ENCODE data around the gene HBS1L.

Gene HBS1L

DNA sequence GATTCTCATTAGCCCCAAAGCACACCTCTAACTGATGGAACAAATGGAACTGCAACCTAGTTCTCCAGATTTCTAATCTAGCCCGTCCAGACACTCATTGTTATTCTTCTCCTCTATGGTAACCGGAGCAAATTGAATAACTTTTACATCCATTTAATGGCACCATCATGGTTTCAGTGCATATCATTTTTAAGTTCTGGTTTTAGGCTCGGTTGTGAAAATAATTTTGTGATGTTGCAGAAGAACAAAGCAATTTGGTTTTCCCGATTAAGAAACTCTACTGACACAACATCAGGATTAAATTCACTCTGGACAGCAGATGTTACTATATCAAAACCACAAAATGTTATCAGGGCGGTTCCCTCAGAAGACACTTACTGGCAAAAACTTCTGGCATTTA, 42.5 kb upstream of the HBS1L start:
- H3K27ac ChIP-seq (replicated peaks): no peak overlapping the region
- no peak for DNase-seq (ENCODE audit: low read depth in 1 of 2, low spot score in 1 of 2)
- TF ChIP-seq, protein P1, sequence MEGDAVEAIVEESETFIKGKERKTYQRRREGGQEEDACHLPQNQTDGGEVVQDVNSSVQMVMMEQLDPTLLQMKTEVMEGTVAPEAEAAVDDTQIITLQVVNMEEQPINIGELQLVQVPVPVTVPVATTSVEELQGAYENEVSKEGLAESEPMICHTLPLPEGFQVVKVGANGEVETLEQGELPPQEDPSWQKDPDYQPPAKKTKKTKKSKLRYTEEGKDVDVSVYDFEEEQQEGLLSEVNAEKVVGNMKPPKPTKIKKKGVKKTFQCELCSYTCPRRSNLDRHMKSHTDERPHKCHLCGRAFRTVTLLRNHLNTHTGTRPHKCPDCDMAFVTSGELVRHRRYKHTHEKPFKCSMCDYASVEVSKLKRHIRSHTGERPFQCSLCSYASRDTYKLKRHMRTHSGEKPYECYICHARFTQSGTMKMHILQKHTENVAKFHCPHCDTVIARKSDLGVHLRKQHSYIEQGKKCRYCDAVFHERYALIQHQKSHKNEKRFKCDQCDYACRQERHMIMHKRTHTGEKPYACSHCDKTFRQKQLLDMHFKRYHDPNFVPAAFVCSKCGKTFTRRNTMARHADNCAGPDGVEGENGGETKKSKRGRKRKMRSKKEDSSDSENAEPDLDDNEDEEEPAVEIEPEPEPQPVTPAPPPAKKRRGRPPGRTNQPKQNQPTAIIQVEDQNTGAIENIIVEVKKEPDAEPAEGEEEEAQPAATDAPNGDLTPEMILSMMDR (IDR thresholded peaks at IDR 0.05; ENCODE audit: insufficient read depth, low read length): no peak
- TF ChIP-seq REST (IDR thresholded peaks at IDR 0.05; ENCODE audit: insufficient replicate concordance, low read depth): no peak
- TF ChIP-seq POLR2AphosphoS5 (IDR thresholded peaks at IDR 0.05; ENCODE audit: low read depth): no peak
- no peak overlapping the region for H3K4me3 ChIP-seq (replicated peaks; ENCODE audit: insufficient read depth, low read length)
- H3K27me3 ChIP-seq (ENCODE audit: insufficient read depth, poor library complexity, severe bottlenecking): no peaks in the 10 kb centered on the region

- H3K27ac ChIP-seq (replicated peaks): no peak overlapping the region
- no peak for DNase-seq (ENCODE audit: low read depth in 1 of 2, low spot score in 1 of 2)
- H3K4me3 ChIP-seq (replicated peaks; ENCODE audit: insufficient read depth, low read length): no peak overlapping the region
- H3K27me3 ChIP-seq (ENCODE audit: insufficient read depth, poor library complexity, severe bottlenecking): no peaks in the 10 kb centered on the region
- no peak for TF ChIP-seq POLR2AphosphoS5 (IDR thresholded peaks at IDR 0.05; ENCODE audit: low read depth)
- TF ChIP-seq REST (IDR thresholded peaks at IDR 0.05; ENCODE audit: insufficient replicate concordance, low read depth): no peak
- no peak for TF ChIP-seq GABPA (IDR thresholded peaks at IDR 0.05; ENCODE audit: low read depth)
- TF ChIP-seq, protein P1 (IDR thresholded peaks at IDR 0.05; ENCODE audit: insufficient read depth, low read length): no peak
- no peak for TF ChIP-seq SPI1 (IDR thresholded peaks at IDR 0.05; ENCODE audit: borderline replicate concordance, low read depth)
Observed at GRCh38 chr6:135096403-135097130, 41.9 kb upstream of the HBS1L start.

GRCh38 chr6:135095716-135096115, 41.1 kb upstream of the HBS1L start:
- no peaks in the 10 kb centered on the region for H3K27me3 ChIP-seq (ENCODE audit: insufficient read depth, poor library complexity, severe bottlenecking)
- H3K4me3 ChIP-seq (replicated peaks; ENCODE audit: insufficient read depth, low read length): no peak overlapping the region
- no peak for DNase-seq (ENCODE audit: low read depth in 1 of 2, low spot score in 1 of 2)
- TF ChIP-seq POLR2AphosphoS5 (IDR thresholded peaks at IDR 0.05; ENCODE audit: low read depth) (no peak), REST (IDR thresholded peaks at IDR 0.05; ENCODE audit: insufficient replicate concordance, low read depth) (no peak), GABPA (IDR thresholded peaks at IDR 0.05; ENCODE audit: low read depth) (no peak), SPI1 (IDR thresholded peaks at IDR 0.05; ENCODE audit: borderline replicate concordance, low read depth) (no peak)
- TF ChIP-seq, protein P1 (IDR thresholded peaks at IDR 0.05; ENCODE audit: insufficient read depth, low read length): no peak
- H3K27ac ChIP-seq (replicated peaks): no peak overlapping the region

All from HL-60 (cell line).